ENCODE data around the gene OR2T3. TPM values are rescaled to one million over a fixed set of nuclear protein-coding genes. Genes with fewer than 3 reads are reported as not detected.
"Not testable (repeated sequence)": the region's sequence is repeated elsewhere in the genome, so short reads cannot be mapped to it uniquely, and the experiment has no call there.

The OR2T3 gene, protein sequence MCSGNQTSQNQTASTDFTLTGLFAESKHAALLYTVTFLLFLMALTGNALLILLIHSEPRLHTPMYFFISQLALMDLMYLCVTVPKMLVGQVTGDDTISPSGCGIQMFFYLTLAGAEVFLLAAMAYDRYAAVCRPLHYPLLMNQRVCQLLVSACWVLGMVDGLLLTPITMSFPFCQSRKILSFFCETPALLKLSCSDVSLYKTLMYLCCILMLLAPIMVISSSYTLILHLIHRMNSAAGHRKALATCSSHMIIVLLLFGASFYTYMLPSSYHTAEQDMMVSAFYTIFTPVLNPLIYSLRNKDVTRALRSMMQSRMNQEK
- total RNA-seq, result not detected in 2 replicates

DNA sequence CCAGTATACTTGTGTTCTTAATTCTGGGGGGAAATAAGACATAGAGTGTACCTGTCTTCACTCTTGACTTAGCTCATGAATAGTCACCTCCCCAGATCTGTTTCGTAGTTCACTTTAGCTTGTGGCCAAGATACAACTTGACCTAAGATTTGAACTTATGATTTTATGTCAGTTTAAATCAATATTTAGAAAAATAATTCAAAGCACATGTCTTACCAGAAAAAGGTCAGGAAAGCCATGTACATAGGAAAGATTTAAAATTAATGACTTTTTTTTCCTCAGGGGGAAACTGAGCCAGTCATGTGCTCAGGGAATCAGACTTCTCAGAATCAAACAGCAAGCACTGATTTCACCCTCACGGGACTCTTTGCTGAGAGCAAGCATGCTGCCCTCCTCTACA is at the start of gene OR2T3:
Gene OR2T3 (plus strand): TSS at position 301 of the 400 bp plus-strand sequence. CDS start 0 bp downstream, at position 301.
- not testable (repeated sequence) for H3K4me3 ChIP-seq (ENCODE audit: low read depth, low read length); DNase-seq (ENCODE audit: low read depth)

DNA sequence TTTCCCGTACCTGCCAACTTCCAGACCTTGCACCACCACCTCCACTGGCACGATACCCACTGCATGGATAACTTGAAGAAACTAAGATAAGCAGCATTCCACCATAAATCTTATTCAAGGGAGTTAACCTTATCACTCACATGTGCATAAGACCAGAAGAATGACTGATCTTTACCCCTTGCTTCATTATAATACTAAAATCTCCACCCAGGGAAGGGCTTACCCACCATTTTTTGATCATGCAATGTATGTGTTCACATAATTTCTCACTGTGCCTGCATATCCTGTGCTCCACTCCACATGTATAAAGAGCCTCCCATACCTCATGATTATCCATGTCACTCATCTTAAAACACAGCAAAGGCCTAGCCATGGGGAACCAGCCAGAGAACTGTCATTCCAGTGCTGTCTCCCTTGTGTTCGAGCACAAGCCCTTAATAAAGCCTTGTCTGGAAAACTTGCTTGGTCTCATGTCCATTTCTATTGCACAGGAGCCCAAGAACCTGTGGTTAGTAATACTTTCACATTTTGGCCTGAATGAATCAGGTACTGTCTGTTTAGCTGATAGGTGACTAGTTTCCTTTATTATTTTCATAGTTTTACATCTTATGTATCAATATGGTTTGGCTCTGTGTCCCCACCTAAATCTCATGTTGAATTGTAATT is 45.5 kb upstream of the OR2T3 start:
- DNase-seq (ENCODE audit: low read depth); H3K4me3 ChIP-seq (ENCODE audit: low read depth, low read length): not testable (repeated sequence)

DNA sequence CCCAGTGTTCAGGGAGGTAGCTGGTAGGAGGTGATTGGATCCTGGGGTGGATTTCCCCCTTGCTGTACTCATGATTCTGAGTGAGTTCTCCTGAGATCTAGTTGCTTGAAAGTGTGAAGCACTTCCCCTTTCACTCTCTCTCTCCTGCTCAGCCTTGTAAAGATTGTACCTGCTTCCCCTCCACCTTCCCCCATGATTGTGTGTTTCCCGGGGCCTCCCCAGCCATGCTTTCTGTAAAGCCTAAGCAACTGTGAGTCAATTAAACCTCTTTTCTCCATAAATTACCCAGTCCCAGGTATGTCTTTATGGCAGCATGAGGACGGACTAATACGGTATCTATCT is 45.0 kb upstream of the OR2T3 start:
- DNase-seq (ENCODE audit: low read depth); H3K4me3 ChIP-seq (ENCODE audit: low read depth, low read length): not testable (repeated sequence)

DNA sequence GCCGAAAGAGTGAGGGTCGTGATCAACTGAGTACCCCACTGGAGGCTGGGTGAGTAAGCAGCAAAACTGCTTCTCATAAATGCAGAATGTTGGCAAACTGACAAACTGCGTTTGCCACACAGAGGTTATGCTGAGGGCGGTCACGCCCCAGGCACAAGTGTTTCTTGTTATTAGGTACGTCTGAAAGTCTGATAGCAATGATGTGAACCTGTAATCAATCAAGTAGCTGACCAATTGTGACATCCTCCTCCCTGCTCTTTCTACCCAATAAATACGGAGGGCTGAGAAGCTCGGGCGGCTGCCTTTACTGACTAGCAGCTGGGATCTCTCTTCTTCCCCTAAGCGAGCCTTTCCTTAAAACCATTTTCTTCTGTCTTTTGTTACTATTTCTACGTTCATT is 41.5 kb upstream of the OR2T3 start:
- DNase-seq (ENCODE audit: low read depth); H3K4me3 ChIP-seq (ENCODE audit: low read depth, low read length): not testable (repeated sequence)

DNA sequence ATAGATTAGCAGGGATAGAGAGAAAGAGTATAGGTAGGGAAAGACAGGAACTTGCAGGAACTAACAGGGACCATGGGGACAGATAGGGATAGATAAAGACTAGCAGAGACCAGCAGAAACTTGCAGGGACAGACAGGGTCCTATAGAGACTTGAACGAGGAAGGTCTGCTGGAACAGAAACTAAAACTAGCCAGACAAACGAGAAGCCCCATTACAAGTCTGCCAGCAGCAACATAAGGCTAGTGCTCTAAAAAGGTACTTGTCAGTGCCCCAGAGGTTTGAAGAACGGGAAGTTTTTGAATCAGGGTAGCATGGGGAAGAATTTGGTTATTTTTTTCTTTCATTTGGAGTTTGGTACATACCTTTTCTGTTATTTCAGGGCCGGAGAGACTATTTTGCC is 41.0 kb upstream of the OR2T3 start:
- H3K4me3 ChIP-seq (ENCODE audit: low read depth, low read length); DNase-seq (ENCODE audit: low read depth): not testable (repeated sequence)

DNA sequence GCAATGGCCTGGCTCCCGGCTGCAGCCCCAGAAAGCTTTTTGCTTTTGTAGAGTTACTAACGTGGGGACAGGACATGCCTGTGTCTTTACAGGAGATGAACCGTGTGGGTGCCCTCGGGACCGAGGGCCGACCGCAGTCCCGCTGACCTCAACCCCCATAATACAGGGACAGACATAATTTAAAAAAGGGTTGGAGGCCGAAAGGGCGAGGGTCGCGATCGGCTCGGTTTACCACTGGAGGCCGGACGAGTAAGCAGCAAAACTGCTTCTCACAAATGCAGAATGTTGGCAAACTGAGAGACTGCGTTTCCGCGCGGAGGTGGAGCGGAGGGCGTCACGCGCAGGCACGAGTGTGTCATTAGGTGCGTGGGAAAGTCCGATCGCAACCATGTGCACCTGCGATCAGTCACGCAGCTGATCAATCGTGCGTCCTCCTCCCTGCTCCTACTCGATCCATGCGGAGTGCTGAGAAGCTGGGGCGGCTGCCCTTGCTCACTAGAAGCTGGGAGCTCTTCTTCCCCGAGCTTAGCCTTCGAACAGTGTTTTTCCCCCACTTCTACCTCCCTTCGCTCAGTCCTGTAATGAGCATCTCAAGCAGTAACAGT is 39.2 kb upstream of the OR2T3 start:
- H3K4me3 ChIP-seq (ENCODE audit: low read depth, low read length); DNase-seq (ENCODE audit: low read depth): not testable (repeated sequence)

DNA sequence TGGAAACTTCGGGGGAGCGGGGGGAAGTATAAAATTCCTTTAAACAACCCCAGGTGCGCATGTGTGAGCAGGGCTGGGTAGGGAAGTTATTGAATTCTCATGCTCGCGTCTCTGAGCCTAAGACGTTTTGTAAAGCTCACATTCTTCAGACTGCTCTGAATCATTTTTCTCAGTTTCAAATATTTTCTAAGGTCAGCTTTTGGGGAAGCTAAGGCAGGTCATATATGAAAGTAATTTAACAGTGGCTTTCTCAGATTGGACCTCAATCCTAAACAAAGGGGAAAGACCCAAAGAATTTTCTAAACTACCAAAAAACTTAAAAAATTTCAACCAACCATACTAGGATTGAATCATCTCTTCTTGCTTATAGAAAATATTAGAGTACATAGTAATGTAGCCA is 38.2 kb upstream of the OR2T3 start:
- H3K4me3 ChIP-seq (ENCODE audit: low read depth, low read length); DNase-seq (ENCODE audit: low read depth): not testable (repeated sequence)

DNA sequence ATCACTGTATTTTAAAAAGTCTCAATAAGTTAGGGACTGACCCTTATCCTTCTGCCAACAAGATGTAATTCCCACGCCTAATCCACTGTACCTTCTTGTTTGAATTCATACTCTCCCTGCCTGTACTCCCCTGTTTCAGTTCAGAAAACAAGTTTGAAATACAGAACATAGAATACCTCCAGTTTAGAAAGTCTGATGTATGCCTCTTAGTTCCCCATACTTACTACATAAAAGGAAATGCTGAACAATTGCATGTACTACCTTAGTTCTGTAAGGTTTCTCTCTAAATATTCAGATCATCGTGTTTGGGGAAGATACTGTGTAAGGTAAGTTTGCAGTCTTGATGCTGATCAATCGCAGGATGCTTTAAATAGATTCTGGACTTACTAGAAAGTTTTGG is 36.8 kb upstream of the OR2T3 start:
- DNase-seq (ENCODE audit: low read depth); H3K4me3 ChIP-seq (ENCODE audit: low read depth, low read length): not testable (repeated sequence)

DNA sequence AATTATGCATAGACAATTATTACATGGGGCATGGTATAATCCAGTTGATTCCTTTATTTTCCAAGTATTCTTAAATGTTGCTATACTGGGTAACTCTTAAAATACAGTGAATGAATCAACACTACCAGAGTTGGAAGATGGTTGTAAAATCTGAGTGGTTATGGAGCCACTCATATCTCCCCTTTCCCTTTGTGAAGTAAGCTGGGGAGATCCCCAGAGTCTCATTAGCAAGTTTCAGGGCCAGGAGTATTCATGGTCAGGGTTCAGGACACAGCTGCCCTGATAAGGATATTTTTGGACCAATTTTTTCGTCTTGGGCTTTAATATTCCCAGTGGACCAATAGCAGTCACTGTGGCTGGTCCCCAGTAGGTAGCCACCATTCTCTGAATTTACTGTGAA is 34.5 kb upstream of the OR2T3 start:
- DNase-seq (ENCODE audit: low read depth); H3K4me3 ChIP-seq (ENCODE audit: low read depth, low read length): not testable (repeated sequence)

DNA sequence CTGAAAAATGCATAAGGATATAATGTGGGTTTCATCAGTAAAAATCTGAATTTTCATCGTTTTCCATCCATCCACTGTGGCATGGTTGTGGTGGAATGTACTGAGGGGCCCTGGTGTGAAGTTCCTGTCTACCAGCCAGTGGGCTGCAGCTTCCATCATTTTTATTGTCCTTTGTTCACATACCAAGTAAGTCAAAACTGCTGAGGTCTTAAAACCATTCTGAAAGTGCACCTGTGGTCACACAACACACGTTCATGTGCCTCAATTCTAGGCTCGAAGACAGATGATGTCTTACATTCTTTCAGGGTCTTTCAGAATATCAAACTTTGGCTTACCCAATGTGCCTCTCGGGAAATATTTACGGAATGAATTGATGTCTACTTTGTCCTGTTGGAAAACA is 33.9 kb upstream of the OR2T3 start:
- H3K4me3 ChIP-seq (ENCODE audit: low read depth, low read length); DNase-seq (ENCODE audit: low read depth): not testable (repeated sequence)

DNA sequence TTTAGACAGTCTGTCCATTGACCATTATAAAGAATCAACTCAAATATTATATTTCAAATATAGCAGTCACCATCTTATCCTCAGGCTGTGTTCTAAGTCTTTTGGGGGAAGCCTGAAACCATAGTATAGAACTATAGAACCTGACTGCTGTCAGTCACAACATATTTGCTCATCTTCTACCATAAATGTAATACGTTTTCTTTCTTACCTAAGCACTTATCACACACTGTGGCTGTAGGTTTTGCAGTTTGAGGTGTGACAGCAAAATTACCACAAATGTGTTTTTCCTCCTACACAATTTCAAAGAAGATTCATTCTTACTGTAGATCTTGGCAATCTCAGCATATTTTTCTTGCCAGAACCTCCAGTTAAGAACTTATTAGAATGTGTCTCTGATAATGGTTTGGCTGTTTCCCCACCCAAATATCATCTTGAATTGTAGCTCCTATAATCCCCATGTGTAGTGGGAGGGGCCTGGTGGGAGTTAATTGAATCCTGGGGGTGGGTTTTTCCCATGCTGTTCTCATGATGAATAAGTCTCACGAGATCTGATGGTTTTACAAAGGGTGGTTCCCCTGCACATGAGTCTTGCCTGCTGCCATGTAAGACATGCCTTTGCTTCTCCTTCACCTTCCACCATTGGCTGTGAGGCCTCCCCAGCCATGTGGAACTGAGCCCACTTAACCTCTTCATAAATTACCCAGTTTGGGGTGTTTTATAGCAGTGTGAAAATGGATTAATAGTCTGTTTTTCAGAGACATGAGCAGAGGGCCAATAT is 30.5 kb upstream of the OR2T3 start:
- DNase-seq (ENCODE audit: low read depth); H3K4me3 ChIP-seq (ENCODE audit: low read depth, low read length): not testable (repeated sequence)

DNA sequence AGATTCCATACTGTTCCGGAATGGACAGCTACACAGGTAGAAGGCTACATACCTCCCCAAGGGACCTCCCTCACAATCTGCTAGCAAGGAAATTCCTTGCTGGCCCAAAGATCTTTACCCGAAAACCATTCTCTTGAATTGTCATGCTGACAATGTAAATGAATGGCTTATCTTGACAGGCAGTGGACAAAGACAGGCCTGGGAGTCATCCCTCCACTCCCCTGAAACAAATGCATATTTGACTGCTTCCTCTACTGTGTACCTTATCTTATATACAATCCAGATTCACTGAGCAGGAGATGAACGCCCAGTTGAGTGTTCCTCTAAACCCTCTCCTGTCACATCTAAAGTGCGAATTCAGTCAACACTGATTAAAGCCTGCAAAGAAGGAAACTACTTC is 28.5 kb upstream of the OR2T3 start:
- DNase-seq (ENCODE audit: low read depth); H3K4me3 ChIP-seq (ENCODE audit: low read depth, low read length): not testable (repeated sequence)

DNA sequence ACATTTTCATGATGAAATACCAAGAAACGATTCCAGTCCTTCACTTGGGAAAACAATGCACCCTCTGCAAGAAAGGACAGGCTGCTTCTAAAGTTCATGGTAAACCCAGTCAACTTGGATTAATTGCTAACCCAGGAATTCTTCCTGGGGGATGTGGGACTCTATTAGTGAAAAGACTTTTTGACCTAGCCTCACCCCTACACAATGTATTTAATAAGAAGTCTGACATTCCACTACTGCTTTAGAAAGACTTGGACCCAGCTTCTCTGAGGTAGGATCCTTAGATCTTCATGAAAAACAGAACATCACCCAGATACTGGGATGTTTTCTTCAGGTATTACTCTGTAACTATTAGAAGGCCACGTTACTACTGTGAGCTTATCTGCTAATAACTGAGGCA is 27.8 kb upstream of the OR2T3 start, which contains the start of gene OR2T2:
Gene OR2T2 (plus strand): TSS at position 239 of the 400 bp plus-strand sequence. CDS start 7,161 bp downstream, outside the sequence.
- DNase-seq (ENCODE audit: low read depth); H3K4me3 ChIP-seq (ENCODE audit: low read depth, low read length): not testable (repeated sequence)

DNA sequence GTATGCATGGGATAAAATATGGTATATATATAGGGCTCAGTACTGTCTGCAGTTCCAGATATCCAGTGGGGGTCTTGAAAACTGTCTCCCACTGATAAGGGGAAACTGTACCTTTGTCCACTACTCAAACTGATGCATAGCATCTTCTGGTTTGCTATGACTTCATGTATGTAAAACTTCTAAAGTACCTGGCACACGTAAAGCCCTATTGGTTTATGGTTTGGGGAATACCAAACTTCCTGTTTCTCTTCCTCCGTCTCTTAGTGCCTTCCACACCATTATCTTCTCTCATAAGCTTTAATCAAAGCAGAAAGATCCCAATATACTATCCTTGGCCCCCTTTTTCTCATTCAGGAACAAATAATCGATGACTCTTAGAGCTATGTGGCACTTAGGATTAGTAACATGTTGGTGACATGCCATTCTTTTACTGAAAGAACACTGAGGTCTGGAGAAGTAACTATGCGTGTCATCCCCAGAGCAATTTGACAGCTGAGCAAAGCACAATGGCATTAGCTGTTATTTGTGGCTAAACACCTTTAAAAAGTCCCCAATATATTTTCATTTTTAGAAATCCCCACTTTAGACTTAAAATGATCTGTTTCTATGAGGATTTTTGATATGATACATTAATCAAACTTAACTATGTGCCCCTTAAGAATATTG is 24.6 kb upstream of the OR2T3 start:
- not testable (repeated sequence) for H3K4me3 ChIP-seq (ENCODE audit: low read depth, low read length); DNase-seq (ENCODE audit: low read depth)

DNA sequence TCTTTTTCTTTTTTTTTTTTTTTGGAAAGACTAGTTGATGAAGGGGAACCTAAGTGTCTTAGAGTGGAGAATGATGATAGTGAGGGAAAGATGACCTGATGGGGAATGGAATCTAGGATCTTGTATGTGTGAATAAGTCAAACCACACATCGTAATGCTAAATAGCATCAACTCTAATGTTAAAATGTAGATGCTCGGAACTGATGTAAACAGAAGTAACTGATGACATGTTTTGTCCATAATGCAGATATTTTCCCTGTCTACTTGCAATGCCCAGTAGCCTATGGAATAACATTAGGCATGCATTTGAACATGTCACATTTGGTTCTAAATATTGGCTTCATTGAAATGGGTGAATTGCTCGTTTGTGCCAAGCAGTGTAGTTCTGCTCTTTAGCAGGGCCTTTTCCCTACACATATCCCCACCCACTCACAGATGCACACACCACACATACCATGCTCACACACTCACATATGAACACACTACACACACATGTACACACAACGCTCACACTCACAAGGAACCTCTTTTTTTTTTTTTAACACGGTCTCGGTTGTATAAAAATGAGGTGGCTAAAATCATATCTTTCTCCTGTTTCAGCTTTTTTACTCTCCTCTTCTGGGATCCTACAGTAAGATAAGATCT is 23.2 kb upstream of the OR2T3 start:
- not testable (repeated sequence) for H3K4me3 ChIP-seq (ENCODE audit: low read depth, low read length); DNase-seq (ENCODE audit: low read depth)

DNA sequence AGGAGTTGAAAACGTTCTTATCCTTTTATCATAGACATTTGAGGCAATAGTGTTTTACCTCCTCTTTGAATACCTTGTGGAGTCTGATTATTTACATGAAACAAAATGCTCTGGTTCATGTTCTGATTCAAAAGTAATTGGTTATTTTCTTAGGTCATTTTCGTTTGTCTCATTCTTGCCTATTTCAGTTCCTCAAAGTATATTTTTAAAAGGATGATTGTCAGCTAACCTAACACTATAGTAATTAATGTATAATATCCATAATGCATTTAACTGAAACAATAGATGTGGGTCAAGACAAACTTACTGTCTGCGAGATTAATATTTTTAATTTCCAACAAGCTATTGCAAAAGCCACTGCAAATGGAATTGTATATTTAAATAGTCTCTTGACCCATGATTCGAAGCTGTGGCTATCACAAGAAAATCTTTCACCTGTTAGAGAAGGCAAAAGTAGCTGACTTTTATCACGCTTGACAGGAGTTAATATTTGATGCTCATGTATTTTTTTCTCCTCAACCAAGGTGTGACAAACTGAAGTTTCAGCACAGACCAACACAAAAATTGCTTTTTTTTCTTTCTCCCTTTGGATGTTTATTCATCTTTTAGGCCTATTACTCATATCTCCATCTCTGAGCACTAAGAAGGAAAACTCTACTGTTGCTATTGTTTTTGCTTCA is 22.5 kb upstream of the OR2T3 start:
- not testable (repeated sequence) for DNase-seq (ENCODE audit: low read depth); H3K4me3 ChIP-seq (ENCODE audit: low read depth, low read length)

DNA sequence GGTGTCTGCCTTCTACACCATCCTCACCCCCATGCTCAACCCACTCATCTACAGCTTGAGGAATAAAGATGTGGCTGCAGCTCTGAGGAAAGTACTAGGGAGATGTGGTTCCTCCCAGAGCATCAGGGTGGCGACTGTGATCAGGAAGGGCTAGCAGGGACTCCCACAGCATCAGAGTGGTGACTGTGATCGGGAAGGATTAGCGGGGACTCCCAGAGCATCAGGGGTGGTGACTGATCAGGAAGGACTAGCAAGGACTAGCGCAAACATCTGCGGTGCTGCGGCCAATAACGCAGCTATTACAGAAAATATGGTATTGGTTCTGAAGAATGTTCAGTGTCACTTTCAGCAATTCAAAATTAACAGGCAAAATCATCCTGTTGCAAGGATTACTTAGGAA is 19.5 kb upstream of the OR2T3 start:
- not testable (repeated sequence) for H3K4me3 ChIP-seq (ENCODE audit: low read depth, low read length); DNase-seq (ENCODE audit: low read depth)

DNA sequence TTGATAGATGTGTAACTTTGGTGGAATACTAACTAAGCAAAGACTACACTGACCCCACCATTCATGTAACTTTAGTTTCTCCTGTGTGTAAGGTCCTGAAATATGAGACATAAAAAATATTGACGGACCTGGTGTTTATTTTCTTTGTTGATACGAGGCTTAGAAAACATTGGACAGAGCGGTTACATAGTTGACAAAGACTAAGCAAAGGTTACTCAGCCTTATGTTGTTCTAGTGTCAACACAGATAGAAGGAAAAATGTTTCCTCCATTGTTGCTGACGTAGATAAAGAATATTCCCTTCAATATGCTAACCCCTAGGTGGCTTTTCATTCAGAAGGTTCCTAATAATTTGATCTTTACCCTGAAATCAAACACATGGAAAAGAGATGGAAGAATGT is 18.1 kb upstream of the OR2T3 start:
- not testable (repeated sequence) for DNase-seq (ENCODE audit: low read depth); H3K4me3 ChIP-seq (ENCODE audit: low read depth, low read length)
